HG03460 (cell line): ENCODE results near the gene COPRS.
A peak's percentile ranks its signal among the peaks of the same experiment; 100 is the strongest.

ENCODE experiments used
- ATAC-seq: cut with Tn5 transposase; IDR thresholded peaks from one replicate; pipeline ENCODE4 v1.9.1; 2021; ENCODE audit not compliant: unreplicated experiment

Gene COPRS

DNA sequence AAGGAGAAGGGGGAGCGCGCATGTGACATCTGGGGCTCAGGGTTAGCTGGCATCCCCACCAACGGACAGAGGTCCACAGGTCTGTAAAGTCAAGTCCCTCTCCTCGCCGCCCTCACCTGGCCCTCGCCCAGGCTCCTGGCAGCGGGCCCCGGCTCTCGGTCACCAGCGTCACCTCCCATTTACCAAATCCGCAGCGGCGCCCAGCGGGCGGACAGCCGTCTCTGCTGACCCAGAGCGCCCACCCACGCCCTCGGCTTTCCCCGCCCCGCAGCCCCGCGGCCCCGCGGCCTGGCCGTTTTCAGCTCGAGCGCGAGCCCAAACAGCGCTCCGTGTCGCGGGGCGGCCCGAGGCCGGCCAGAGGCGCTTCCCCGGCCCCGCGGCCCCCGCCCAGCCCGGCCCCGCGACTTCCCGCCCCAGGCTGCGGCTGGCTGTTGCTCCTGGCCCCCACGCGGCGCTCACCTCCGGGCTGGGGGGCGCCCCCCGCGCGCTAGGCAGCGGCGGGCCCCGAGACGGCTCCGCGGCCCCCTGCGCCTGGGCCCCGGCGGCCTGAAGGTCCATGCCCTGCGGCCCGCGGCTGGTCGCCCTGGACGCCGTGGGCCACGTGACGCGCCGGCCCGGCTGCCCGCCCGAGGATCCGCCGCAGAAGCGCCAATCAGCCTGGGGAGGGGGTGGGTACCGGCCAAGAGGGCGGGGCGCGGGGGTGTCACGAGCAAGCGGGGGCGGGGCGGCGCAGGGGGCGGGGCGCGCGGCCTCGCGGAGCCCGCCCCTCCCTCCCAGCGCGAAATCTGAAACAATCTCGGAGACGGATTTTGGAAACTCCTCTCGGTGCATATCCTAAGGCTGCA, at the start of gene COPRS:
Gene COPRS (minus strand): TSS at position 603 of the 845 bp plus-strand sequence. CDS start 45 bp downstream, at position 558.
- peak; percentile 75 for ATAC-seq

GRCh38 chr17:31908386-31908785, 49.3 kb upstream of the COPRS start:
- no peak for ATAC-seq

DNA sequence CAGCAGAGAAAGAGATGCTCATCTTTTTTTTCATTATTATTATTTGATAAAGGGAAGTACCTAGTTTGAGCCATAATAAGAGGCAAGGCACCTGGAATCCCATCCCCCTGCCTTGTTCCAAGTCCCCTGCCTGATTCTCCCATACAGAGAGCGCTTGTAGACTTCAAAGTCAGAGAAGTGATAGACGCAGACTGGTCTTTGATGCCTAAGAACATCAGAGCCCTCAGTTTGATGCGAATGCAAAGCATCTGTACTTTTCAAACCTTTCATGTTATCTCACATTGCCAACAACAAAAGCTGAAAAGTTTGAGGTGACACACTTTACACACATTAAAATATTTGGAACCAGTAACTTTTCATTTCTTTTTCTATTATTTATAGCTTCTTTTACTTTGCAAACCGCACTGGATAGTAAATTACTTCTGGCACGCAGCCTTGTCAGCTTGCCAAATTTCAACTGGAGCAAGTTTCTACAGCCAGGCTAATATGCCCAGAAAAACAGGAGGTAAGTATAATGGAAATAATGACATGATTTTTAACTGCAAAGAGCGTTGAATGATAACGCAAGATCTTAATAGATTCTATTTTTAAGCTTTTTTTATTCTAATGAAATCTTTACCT, 48.4 kb upstream of the COPRS start:
- no peak for ATAC-seq

DNA sequence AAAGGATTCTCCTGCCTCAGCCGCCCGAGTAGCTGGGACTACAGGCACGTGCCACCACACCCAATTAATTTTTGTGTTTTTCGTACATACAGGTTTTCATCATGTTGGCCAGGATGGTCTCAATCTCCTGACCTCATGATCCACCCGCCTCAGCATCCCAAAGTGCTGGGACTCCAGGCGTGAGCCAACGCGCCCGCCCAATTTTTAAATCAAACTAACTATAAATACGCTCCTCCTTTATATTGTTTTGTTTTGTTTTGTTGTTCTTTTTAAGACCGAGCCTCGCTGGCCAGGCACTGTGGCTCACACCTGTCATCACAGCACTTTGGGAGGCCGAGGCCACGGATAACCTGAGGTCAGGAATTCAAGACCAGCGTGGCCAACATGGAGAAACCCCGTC, 44.4 kb upstream of the COPRS start:
- no peak for ATAC-seq

DNA sequence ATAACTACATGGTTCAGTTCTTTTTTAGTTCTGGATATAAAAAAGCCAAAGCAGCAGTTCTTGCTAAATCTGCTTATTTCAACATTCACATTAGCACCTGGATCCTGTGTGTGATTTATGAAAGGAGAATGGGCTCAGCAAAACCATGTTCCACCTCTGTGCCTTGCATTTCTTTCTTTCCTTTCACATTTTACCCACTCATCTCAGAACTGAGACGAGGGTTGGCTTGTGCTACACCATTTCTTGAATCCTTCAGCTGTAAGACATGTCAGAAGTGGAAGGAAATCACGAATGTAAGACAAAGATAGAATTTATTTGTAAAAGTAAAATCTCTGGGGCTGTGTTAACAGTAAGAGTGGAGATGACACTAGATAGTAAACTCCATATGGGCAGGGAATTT, 43.6 kb upstream of the COPRS start:
- no peak for ATAC-seq

- ATAC-seq: no peak
Observed at GRCh38 chr17:31900877-31901276, 41.8 kb upstream of the COPRS start.

GRCh38 chr17:31888124-31888523, 29.1 kb upstream of the COPRS start:
- no peak for ATAC-seq

DNA sequence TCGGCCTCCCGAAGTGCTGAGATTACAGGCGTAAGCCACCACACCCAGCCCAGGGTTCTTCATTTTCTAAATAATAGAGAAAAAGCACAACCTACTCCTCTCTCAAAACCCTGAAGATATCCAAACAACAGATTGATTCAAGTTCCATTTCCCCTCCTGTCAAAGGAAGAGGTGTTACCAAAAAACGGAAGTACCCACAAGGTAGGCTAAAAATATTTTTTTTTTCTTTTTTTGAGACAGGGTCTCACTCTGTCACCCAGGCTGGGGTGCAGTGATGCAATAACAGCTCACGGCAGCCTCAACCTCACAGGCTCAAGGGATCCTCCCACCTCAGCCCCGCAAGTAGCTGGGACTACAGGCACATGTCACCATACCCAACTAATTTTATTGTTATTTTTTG, 23.5 kb upstream of the COPRS start:
- ATAC-seq: no peak

DNA sequence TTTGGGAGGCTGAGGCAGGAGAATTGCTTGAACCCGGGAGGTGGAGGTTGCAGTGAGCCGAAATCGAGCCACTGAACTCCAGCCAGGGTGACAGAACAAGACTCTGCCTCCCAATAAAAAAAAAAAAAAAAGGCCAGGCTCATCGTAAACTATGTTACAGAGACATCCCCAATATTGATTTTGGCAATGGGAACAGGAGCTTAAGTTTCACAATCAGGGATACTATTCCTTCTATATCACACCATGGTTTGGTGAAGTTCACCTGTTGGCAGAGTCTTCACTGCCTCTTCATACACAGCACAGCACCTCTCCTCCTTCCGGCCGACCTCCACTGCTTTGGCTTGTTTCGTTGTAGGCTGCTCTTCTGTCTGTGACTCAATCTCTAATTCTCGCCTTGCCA, 21.3 kb upstream of the COPRS start:
- no peak for ATAC-seq

- ATAC-seq: no peak
Observed at GRCh38 chr17:31878703-31879073, 19.6 kb upstream of the COPRS start.

- ATAC-seq: no peak
Observed at GRCh38 chr17:31877911-31878702, 19.1 kb upstream of the COPRS start.

DNA sequence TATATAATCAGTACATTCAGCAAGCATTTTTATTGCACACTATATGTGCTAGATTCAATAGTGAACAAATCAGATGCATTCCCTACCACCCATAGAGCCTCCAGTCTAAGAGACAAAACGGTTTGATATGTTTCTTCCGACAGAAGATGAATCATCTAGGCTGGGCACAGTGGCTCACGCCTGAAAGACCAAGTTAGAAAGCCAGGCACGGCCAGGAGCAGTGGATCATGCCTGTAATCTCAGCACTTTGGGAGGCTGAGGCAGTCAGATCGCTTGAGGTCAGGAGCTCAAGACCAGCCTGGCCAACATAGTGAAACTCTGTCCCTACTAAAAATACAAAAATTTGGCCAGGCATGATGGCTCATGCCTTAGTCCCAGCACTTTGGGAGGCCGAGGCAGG, 18.3 kb upstream of the COPRS start:
- no peak for ATAC-seq

GRCh38 chr17:31875081-31875480, 16.0 kb upstream of the COPRS start:
- ATAC-seq: no peak

- no peak for ATAC-seq
Observed at GRCh38 chr17:31869797-31870568, 10.9 kb upstream of the COPRS start.

DNA sequence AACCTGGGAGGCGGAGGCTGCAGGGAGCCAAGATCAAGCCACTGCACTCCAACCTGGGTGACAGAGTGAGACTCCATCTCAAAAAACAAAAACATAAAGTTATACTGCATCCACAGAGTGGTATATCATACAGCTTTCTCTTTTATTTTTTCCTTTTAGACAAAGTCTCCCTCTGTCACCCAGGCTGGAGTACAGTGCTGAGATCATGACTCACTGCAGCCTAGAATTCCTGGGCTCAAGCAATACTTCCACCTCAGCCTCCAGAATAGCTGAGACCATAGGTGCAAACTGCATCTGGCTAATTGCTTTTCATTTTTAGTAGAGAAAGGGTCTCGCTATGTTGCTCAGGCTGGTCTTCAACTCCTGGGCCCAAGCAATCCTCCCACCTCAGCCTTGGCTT, 10.0 kb upstream of the COPRS start:
- ATAC-seq: no peak

DNA sequence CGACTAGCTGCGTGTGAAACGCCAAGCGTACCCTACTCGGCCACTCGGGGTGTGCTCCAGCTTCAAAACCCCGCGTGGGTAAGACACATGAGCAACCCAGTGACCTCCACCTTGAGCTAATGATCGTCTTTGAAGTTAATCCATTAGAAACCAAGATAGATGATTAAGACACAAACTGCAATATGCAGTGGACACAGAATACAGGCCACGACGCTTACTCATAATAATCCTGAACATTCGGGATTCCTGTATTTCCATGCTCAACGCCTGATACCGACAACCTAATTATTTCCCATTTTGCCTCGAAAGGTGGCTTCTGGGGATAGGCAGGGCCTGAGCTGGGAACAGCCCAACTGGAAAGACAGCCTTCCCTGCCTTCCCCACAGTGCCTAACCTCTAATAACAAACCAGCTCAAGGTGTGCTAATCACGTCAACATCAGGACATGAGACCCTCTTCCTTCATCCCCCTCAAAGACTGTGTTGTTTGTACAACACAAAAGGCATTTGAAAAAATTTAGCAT, 504 bp upstream of the COPRS start:
- ATAC-seq: no peak

GRCh38 chr17:31857920-31858641, 963 bp downstream of the COPRS start:
- ATAC-seq: peak; percentile 13

DNA sequence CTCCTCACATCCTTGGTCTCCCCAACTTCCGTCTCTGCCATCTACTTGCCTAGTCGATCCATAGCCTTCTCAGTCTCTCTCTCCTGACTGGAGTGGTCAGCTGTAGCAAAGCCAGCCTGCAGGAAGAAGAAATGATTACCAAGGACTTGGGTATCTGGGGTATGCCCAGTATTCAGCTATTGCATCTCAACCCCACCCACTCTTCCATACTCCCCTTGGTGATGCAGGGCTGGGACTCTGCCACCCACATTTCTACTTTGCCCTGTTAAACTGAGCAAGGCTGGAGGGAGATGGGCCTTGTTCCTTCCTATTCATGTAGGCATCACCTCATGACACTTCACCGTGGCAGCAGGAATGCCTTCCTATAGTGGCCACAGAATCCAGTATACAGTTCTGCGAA, 2.3 kb downstream of the COPRS start:
- no peak for ATAC-seq

- no peak for ATAC-seq
Observed at GRCh38 chr17:31854672-31855071, 4.4 kb downstream of the COPRS start.

DNA sequence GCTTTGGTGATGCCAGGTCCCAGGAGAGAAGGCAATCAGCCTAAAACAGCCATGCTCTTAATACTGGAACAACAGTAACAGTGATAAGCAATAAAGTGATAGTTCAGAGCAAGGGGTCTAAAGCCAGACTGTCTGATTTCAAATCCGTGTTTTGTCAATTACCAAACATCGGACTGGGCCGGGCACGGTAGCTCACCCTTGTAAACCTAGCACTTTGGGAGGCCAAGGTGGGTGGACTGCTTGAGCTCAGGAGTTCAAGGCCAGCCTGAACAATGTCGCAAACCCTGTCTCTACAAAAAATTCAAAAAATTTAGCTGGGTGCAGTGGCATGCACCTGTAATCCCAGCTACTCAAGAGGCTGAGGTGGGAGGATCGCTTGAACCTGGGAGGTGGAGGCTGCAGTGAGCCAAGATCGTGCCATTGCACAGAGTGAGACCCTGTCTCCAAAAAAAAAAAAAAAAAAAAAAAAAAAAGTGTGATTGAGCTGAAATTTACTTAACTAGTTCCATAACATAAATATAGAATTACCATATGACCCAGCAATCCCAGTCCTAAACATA, 5.1 kb downstream of the COPRS start:
- no peak for ATAC-seq
